Measurements from ENCODE around the gene VPS37B.
A peak's percentile ranks its signal among the peaks of the same experiment; 100 is the strongest.
"Not testable (repeated sequence)": the region's sequence is repeated elsewhere in the genome, so short reads cannot be mapped to it uniquely, and the experiment has no call there.

VPS37B gene

DNA sequence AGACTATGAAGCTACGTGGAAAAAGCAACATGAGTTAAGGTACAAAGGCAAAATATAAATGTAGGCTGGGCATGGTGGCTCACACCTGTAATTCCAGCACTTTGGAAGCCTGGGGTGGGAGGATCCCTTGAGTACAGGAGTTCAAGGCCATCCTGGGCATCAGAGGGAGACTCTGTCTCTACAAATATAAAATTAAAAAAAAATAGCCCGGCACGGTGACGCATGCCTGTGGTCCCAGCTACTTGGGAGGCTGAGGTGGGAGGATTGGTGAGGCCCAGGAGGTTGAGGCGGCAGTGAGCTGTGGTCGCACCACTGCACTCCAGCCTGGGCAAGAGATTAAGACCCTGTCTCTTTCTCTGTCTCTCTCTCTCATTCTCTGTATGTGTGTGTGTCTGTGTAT lies 4.0 kb upstream of the VPS37B start:
- Histone ChIP-seq H3K27me3 (0 out of 2 replicates have a peak, but pooled peaks cover 4% of the 10 kb centered on the region), H3K4me1 (no peaks in the 10 kb centered on the region), H3K4me3 (ENCODE audit: low read depth, low read length) (no peak overlapping the region), H3K36me3 (no peaks in the 10 kb centered on the region), H3K9me3 (peaks cover 3% of the 10 kb centered on the region; the same call in 1 of the 2 replicates)
- DNase-seq: no peak
- TF ChIP-seq, protein P1, sequence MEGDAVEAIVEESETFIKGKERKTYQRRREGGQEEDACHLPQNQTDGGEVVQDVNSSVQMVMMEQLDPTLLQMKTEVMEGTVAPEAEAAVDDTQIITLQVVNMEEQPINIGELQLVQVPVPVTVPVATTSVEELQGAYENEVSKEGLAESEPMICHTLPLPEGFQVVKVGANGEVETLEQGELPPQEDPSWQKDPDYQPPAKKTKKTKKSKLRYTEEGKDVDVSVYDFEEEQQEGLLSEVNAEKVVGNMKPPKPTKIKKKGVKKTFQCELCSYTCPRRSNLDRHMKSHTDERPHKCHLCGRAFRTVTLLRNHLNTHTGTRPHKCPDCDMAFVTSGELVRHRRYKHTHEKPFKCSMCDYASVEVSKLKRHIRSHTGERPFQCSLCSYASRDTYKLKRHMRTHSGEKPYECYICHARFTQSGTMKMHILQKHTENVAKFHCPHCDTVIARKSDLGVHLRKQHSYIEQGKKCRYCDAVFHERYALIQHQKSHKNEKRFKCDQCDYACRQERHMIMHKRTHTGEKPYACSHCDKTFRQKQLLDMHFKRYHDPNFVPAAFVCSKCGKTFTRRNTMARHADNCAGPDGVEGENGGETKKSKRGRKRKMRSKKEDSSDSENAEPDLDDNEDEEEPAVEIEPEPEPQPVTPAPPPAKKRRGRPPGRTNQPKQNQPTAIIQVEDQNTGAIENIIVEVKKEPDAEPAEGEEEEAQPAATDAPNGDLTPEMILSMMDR (IDR thresholded peaks at IDR 0.05; ENCODE audit: low read depth, low read length): no peak

DNA sequence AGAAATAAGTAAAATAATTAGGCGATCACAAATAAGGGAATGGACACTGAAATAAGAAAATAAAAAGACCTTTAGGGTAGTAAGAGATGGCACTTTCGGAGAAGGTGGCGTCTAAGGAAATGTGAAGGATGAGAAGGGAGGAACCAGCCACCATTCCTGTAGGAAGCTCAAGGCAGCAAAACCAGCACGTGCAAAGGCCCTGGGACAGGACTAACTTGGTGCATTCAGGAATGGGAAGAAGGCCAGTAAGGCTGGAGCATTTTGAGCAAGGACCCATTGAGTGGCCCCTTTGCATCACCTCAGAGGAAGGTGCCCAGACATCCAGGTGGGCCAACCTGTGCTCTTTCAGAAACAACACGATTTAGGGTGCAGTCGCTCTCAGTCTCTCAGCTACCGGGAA lies 738 bp upstream of the VPS37B start:
- Histone ChIP-seq H3K4me1 (peaks cover 9% of the 10 kb centered on the region), H3K27me3 (0 out of 2 replicates have a peak, but pooled peaks cover 4% of the 10 kb centered on the region), H3K9me3 (peaks cover 3% of the 10 kb centered on the region; the same call in 1 of the 2 replicates), H3K36me3 (no peaks in the 10 kb centered on the region), H3K4me3 (ENCODE audit: low read depth, low read length) (no peak overlapping the region)
- no peak for DNase-seq
- TF ChIP-seq, protein P1 (IDR thresholded peaks at IDR 0.05; ENCODE audit: low read depth, low read length): no peak

DNA sequence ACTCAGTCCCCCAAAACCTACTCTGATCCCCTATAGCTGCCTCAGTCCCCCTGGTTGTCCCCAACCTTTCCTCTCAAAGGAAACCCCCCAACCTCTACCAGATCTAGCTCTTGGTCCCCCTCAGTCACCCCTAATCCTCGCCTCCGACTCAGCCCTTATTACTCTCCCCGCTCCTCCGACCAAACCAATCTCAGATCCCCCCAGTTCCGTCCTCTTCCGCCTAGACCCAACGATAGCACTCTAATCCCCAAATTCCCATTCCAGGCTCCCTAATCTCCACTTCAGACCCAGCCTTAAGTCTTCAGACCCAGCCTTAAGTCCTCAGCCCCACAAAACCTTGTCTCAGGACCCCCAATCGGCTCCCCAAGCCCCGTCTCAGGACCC lies 612 bp downstream of the VPS37B start:
- peak overlapping the region; percentile 97 for H3K4me3 ChIP-seq (ENCODE audit: low read depth, low read length)
- H3K36me3 ChIP-seq: no peaks in the 10 kb centered on the region
- 0 out of 2 replicates have a peak, but pooled peaks cover 4% of the 10 kb centered on the region for H3K27me3 ChIP-seq
- H3K4me1 ChIP-seq: peaks cover 9% of the 10 kb centered on the region
- no peak for DNase-seq
- peaks cover 3% of the 10 kb centered on the region; the same call in 1 of the 2 replicates for H3K9me3 ChIP-seq
- TF ChIP-seq, protein P1 (IDR thresholded peaks at IDR 0.05; ENCODE audit: low read depth, low read length): no peak

DNA sequence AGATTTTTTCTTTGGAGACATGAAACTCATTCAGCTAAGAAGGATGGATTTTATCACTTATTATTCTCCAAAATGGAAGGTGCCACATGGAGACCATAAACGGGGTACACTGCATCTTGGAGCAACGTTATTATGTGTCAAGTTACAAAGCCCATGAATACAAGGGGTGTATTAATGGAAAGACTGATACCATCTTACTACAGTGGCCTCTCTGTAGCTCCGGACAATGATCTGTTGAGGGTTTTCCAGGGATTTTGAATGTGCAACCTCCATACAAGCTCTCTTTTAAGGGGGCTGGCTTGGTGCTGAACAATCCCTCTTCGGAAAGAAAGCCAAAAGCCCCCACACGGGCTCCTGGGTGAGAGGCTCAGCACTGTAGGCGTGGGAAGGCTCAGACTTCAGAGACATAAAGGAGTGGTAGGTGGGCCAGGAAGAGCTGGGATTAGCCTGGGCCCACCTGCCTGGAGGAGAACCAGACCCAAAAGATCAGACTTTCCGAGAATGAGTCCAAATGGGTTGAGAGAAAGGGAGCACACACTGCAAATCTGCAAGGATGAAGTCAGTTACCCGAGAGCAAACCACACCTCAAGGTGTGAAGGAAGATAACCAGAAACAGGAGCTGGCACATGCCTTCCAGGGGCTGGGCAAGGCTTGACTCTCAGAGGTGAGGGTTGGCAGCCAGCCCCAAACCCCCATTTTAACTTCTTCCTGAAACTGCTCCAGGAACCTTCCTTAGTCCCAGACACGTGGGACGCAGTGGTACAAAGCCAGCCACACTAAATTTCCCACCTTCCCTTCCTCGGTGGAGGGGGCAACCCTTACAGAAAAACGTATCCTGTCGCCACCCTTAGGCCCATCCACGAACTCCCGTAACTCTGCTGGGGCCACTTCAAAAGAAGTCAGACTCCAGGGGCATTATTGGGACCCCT lies 1.5 kb downstream of the VPS37B start:
- 0 out of 2 replicates have a peak, but pooled peaks cover 4% of the 10 kb centered on the region for H3K27me3 ChIP-seq
- H3K9me3 ChIP-seq: peaks cover 3% of the 10 kb centered on the region; the same call in 1 of the 2 replicates
- H3K4me1 ChIP-seq: peaks cover 9% of the 10 kb centered on the region
- TF ChIP-seq, protein P1 (IDR thresholded peaks at IDR 0.05; ENCODE audit: low read depth, low read length): no peak
- H3K36me3 ChIP-seq: no peaks in the 10 kb centered on the region
- no peak for DNase-seq
- H3K4me3 ChIP-seq (ENCODE audit: low read depth, low read length): peak overlapping the region; percentile 97

DNA sequence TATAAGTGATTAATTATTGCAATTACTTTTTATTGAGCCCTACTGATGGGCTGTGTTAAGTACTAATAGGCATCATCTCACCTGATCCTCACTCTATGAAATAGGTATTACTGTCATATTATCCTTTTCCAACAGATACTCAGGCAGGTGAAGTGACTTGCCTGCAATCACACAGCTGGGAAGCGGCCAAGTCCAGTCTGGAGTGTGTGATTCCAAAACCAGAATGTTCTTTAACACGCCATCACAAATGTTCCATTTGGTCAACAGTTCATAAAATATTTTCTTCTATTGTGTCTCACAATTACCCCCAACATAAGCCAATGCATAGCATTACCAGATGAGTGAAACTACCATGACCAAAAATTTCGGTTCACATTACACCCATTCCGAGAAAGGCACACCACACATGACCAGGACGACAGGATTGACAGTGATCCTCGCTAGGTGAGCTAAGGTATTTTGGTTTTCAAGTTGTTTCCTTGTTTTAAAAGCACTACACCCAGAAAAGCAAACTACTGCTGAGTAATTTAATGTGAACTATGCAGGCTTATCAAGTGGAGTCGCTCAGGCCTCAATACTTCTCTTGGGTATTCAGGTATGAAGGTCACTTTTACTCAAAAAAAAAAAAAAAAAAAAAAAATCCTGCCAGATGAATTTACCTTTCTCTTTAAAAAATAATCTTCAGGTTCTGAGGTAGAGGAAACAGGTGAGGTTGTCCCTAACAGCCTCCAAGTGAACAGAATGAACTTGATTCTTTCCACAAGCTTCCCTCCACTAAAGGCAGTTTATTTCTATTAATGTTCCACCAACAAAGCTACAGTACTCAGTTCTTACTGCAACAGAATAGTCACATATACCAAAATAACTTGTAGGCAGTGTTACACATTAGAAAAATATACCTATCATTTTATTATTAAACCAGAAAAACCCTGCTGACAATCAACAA lies 2.4 kb downstream of the VPS37B start:
- H3K9me3 ChIP-seq: peaks cover 3% of the 10 kb centered on the region; the same call in 1 of the 2 replicates
- H3K27me3 ChIP-seq: 0 out of 2 replicates have a peak, but pooled peaks cover 4% of the 10 kb centered on the region
- TF ChIP-seq, protein P1 (IDR thresholded peaks at IDR 0.05; ENCODE audit: low read depth, low read length): no peak
- DNase-seq: no peak
- H3K36me3 ChIP-seq: no peaks in the 10 kb centered on the region
- H3K4me3 ChIP-seq (ENCODE audit: low read depth, low read length): no peak overlapping the region
- peaks cover 9% of the 10 kb centered on the region for H3K4me1 ChIP-seq

DNA sequence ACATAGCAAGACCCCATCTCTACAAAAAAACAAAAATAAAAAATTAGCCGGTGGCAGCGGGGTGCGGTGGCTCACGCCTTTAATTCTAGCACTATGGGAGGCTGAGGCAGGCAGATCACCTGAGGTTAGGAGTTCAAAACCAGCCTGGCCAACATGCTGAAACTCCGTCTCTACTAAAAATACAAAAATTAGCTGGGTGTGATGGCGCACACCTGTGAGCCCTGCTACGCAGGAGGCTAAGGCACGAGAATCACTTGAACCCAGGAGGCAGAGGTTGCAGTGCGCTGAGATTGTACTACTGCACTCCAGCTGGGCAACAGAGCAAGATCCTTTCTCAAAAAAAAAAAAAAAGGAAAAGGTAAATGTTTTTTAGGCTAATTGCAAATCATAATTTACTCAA lies 3.2 kb downstream of the VPS37B start:
- peaks cover 10% of the 10 kb centered on the region for H3K4me1 ChIP-seq
- not testable (repeated sequence) for H3K4me3 ChIP-seq (ENCODE audit: low read depth, low read length); H3K36me3 ChIP-seq; H3K27me3 ChIP-seq; H3K9me3 ChIP-seq; DNase-seq

All from BE2C (cell line).